MCF 10A (cell line): ENCODE measurements around the gene TMEM156. TPM values are rescaled to one million over a fixed set of nuclear protein-coding genes. Genes with fewer than 3 reads are reported as not detected.
A peak's percentile ranks its signal among the peaks of the same experiment; 100 is the strongest.

Experiments
- BruUV-seq: library from RNA; stranded (reverse); fragments of 400-500 nt; replicated peaks from 2 replicates; lab custom pipeline; 2021; lab: Mats Ljungman, UMichigan
- CTCF ChIA-PET: fragments of 300-600 bp; sonication (Branson Sonifier 250); formaldehyde crosslinking; extraction: SDS; loops from one replicate; lab custom pipeline; 2021; ENCODE audit warnings: antibody characterized with exemption, inconsistent platforms; lab: Yijun Ruan, JAX
- POLR2A ChIA-PET: fragments of 300-600, 350-650 bp; sonication (Branson Sonifier 250); formaldehyde crosslinking; extraction: SDS; loops from one replicate; lab custom pipeline; 2020; ENCODE audit warnings: antibody characterized with exemption, inconsistent platforms; lab: Yijun Ruan, JAX
- DNase-seq: peaks from one replicate; pipeline ENCODE4 v3.0.0-alpha.2; 2018; ENCODE audit not compliant: unreplicated experiment
- H3K27ac Mint-ChIP-seq: one replicate; pipeline ENCODE4 v1.8.0; 2022; ENCODE audit warnings: mild to moderate bottlenecking, low read depth, mixed read lengths; ENCODE audit not compliant: unreplicated experiment
- H3K27me3 Mint-ChIP-seq: one replicate; pipeline ENCODE4 v1.8.0; 2022; ENCODE audit warnings: mixed read lengths; ENCODE audit not compliant: insufficient read depth, unreplicated experiment
- H3K36me3 Mint-ChIP-seq: one replicate; pipeline ENCODE4 v1.8.0; 2022; ENCODE audit warnings: mild to moderate bottlenecking, moderate library complexity, mixed read lengths; ENCODE audit not compliant: insufficient read depth, unreplicated experiment
- H3K4me1 Mint-ChIP-seq: one replicate; pipeline ENCODE4 v1.8.0; 2022; ENCODE audit warnings: mixed read lengths; ENCODE audit not compliant: insufficient read depth, unreplicated experiment
- H3K4me3 Mint-ChIP-seq: one replicate; pipeline ENCODE4 v1.8.0; 2022; ENCODE audit warnings: mild to moderate bottlenecking, moderate library complexity, mixed read lengths; ENCODE audit not compliant: unreplicated experiment
- H3K9me3 Mint-ChIP-seq: one replicate; pipeline ENCODE4 v1.8.0; 2022; ENCODE audit warnings: mixed read lengths; ENCODE audit not compliant: unreplicated experiment
- CTCF ChIP-seq: fragments of 200-600 bp; IDR thresholded peaks from one replicate; pipeline ENCODE4 v1.8.0; 2022; ENCODE audit warnings: antibody characterized with exemption, mild to moderate bottlenecking; ENCODE audit not compliant: unreplicated experiment
- intact Hi-C: fragments of 100-400 bp; cut with micrococcal nuclease; formaldehyde crosslinking; loops from 2 replicates; pipeline ENCODE4 v1.14.1; 2022
- total RNA-seq: library from RNA; stranded (reverse); gene quantifications from 2 replicates; pipeline ENCODE4 v1.2.3, GENCODE V29; 2022

TMEM156 gene
- total RNA-seq, 1 experiment from 2014 or later = 5.3 TPM

GRCh38 chr4:38949411-38950051, 82.7 kb downstream of the TMEM156 start:
- Mint-ChIP-seq H3K4me3 (no peak overlapping the region), H3K9me3 (no peaks in the 10 kb centered on the region), H3K27ac (peak overlapping the region; percentile 29), H3K27me3 (no peaks in the 10 kb centered on the region), H3K4me1 (peaks cover 27% of the 10 kb centered on the region), H3K36me3 (peaks cover 1% of the 10 kb centered on the region)
- no peak for TF ChIP-seq CTCF
- no peak for DNase-seq
- ChIA-PET CTCF (interaction anchor here (0.6 to 1.0 kb wide), 5 partner anchors 9 to 186 kb away, joined by 3 to 5 read pairs (median 3); no protein-coding TSS in a partner anchor), POLR2A (interaction anchor here (0.7 to 3.5 kb wide), 7 partner anchors 9 to 185 kb away, joined by 3 to 36 read pairs (median 4); no protein-coding TSS in a partner anchor)
- no TSS peak for BruUV-seq
- intact Hi-C loops = loop anchor here (2.0 kb wide), 2 partner anchors 95 to 185 kb away; no protein-coding TSS in a partner anchor

DNA sequence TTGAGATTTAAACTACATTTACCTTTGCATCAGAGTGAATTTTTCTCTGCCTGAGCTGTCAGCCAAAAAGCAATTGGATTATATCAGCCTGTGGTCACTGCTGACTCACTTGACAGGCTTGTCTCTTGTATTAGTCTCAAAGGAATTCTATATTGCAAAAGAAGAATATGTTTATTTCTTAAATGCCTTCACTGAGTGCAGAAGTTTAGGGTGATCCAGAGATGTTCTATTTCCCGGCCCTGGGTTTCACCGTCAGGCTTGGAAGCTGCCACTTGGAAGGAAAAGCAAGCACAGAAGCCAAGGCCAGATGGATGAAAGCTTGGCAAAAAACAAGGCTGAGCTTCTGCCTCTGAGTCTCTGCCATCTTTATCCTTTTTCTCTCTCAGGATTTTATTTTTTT, 83.7 kb downstream of the TMEM156 start:
- peak; percentile 76 for DNase-seq
- POLR2A ChIA-PET = interaction anchor here (0.6 to 3.5 kb wide), 12 partner anchors 10 to 564 kb away, joined by 3 to 36 read pairs (median 4); partner anchors contain the start of gene WDR19
- no peak for TF ChIP-seq CTCF
- peaks cover 6% of the 10 kb centered on the region for H3K36me3 Mint-ChIP-seq
- no peaks in the 10 kb centered on the region for H3K9me3 Mint-ChIP-seq
- intact Hi-C loops = loop anchor here (1.0 to 2.0 kb wide), 3 partner anchors 96 to 186 kb away; no protein-coding TSS in a partner anchor
- BruUV-seq = no TSS peak
- CTCF ChIA-PET = interaction anchor here (0.6 to 1.3 kb wide), 3 partner anchors 76 to 192 kb away, joined by 3 to 5 read pairs (median 3); no protein-coding TSS in a partner anchor
- H3K4me3 Mint-ChIP-seq = no peak overlapping the region
- no peaks in the 10 kb centered on the region for H3K27me3 Mint-ChIP-seq
- H3K27ac Mint-ChIP-seq = peak overlapping the region; percentile 11
- H3K4me1 Mint-ChIP-seq = peaks cover 27% of the 10 kb centered on the region

- Mint-ChIP-seq H3K4me1 (peaks cover 27% of the 10 kb centered on the region), H3K27ac (no peak overlapping the region), H3K4me3 (no peak overlapping the region), H3K9me3 (no peaks in the 10 kb centered on the region), H3K36me3 (peaks cover 6% of the 10 kb centered on the region), H3K27me3 (no peaks in the 10 kb centered on the region)
- DNase-seq = no peak
- no peak for TF ChIP-seq CTCF
- intact Hi-C loops = no loop called here
- ChIA-PET CTCF (interaction anchor here (0.9 kb wide), 1 partner anchor 86 kb away, joined by 3 read pairs; no protein-coding TSS in a partner anchor), POLR2A (interaction anchor here (0.7 kb wide), 1 partner anchor 489 kb away, joined by 4 read pairs; no protein-coding TSS in a partner anchor)
- no TSS peak for BruUV-seq
Measured at GRCh38 chr4:38946919-38947318, 85.3 kb downstream of the TMEM156 start.

GRCh38 chr4:38944440-38944839, 87.8 kb downstream of the TMEM156 start:
- intact Hi-C loops = no loop called here
- H3K9me3 Mint-ChIP-seq = no peaks in the 10 kb centered on the region
- no TSS peak for BruUV-seq
- H3K27ac Mint-ChIP-seq = no peak overlapping the region
- peaks cover 16% of the 10 kb centered on the region for H3K4me1 Mint-ChIP-seq
- TF ChIP-seq CTCF = no peak
- H3K36me3 Mint-ChIP-seq = peaks cover 14% of the 10 kb centered on the region
- H3K4me3 Mint-ChIP-seq = no peak overlapping the region
- ChIA-PET CTCF (no interaction called here), POLR2A (no interaction called here)
- no peak for DNase-seq
- H3K27me3 Mint-ChIP-seq = no peaks in the 10 kb centered on the region
